ENCODE results near the gene ZNF821. TPM values are rescaled to one million over a fixed set of nuclear protein-coding genes. Genes with fewer than 3 reads are reported as not detected.
A peak's percentile ranks its signal among the peaks of the same experiment; 100 is the strongest.

The ZNF821 gene
- total RNA-seq, 1 donor from 2014 or later: 13.7 TPM

DNA sequence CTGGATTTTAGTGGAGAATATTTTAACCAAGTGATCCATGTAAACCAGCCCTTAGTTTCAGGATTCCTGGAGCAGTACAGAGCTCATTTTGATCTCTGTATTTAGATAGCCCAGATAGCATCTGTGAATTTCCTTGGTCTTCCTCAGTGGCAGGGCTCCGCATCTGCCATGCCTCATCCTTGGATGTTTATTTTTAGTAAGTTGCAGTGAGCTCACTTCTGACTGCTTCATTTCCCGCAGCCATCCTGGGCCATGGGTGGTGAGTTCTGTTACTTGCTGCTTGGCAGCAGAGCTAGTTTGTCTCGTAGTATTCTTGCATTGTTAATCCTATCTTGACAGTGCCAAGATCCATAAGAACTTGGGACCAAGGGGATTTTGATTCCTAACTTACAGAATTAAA, 45.1 kb upstream of the ZNF821 start:
- no peak for TF ChIP-seq CTCF (IDR thresholded peaks at IDR 0.05; ENCODE audit: insufficient read depth, low read length, poor library complexity, severe bottlenecking)
- DNase-seq (ENCODE audit: low read depth): peak; percentile 12

GRCh38 chr16:71927787-71928186, 43.8 kb upstream of the ZNF821 start:
- no peak for DNase-seq (ENCODE audit: low read depth)
- Histone ChIP-seq H3K36me3 (ENCODE audit: control insufficient read depth, insufficient read depth, low read length) (peaks cover 3% of the 10 kb centered on the region), H3K27me3 (ENCODE audit: control insufficient read depth, insufficient read depth, low read length) (no peaks in the 10 kb centered on the region), H3K4me3 (ENCODE audit: low read depth, low read length) (no peak overlapping the region)
- TF ChIP-seq CTCF (IDR thresholded peaks at IDR 0.05; ENCODE audit: insufficient read depth, low read length, poor library complexity, severe bottlenecking): no peak

More for the DNA sequence above, 45.1 kb upstream of the ZNF821 start:
- Histone ChIP-seq H3K36me3 (ENCODE audit: control insufficient read depth, insufficient read depth, low read length) (peaks cover 3% of the 10 kb centered on the region), H3K27me3 (ENCODE audit: control insufficient read depth, insufficient read depth, low read length) (no peaks in the 10 kb centered on the region), H3K4me3 (ENCODE audit: low read depth, low read length) (no peak overlapping the region)

GRCh38 chr16:71927383-71927782, 43.4 kb upstream of the ZNF821 start:
- TF ChIP-seq CTCF (IDR thresholded peaks at IDR 0.05; ENCODE audit: insufficient read depth, low read length, poor library complexity, severe bottlenecking): no peak
- Histone ChIP-seq H3K4me3 (ENCODE audit: low read depth, low read length) (no peak overlapping the region), H3K36me3 (ENCODE audit: control insufficient read depth, insufficient read depth, low read length) (peaks cover 3% of the 10 kb centered on the region), H3K27me3 (ENCODE audit: control insufficient read depth, insufficient read depth, low read length) (no peaks in the 10 kb centered on the region)
- DNase-seq (ENCODE audit: low read depth): peak; percentile 67

GRCh38 chr16:71924710-71925109, 40.7 kb upstream of the ZNF821 start:
- TF ChIP-seq CTCF (IDR thresholded peaks at IDR 0.05; ENCODE audit: insufficient read depth, low read length, poor library complexity, severe bottlenecking): no peak
- DNase-seq (ENCODE audit: low read depth): no peak
- Histone ChIP-seq H3K4me3 (ENCODE audit: low read depth, low read length) (no peak overlapping the region), H3K27me3 (ENCODE audit: control insufficient read depth, insufficient read depth, low read length) (no peaks in the 10 kb centered on the region), H3K36me3 (ENCODE audit: control insufficient read depth, insufficient read depth, low read length) (peaks cover 5% of the 10 kb centered on the region)

GRCh38 chr16:71923941-71924690, 40.1 kb upstream of the ZNF821 start:
- H3K36me3 ChIP-seq (ENCODE audit: control insufficient read depth, insufficient read depth, low read length): peaks cover 8% of the 10 kb centered on the region
- H3K4me3 ChIP-seq (ENCODE audit: low read depth, low read length): no peak overlapping the region
- DNase-seq (ENCODE audit: low read depth): no peak
- TF ChIP-seq CTCF (IDR thresholded peaks at IDR 0.05; ENCODE audit: insufficient read depth, low read length, poor library complexity, severe bottlenecking): no peak
- no peaks in the 10 kb centered on the region for H3K27me3 ChIP-seq (ENCODE audit: control insufficient read depth, insufficient read depth, low read length)

GRCh38 chr16:71920658-71921057, 36.7 kb upstream of the ZNF821 start:
- no peaks in the 10 kb centered on the region for H3K27me3 ChIP-seq (ENCODE audit: control insufficient read depth, insufficient read depth, low read length)
- no peak for DNase-seq (ENCODE audit: low read depth)
- H3K4me3 ChIP-seq (ENCODE audit: low read depth, low read length): no peak overlapping the region
- no peak for TF ChIP-seq CTCF (IDR thresholded peaks at IDR 0.05; ENCODE audit: insufficient read depth, low read length, poor library complexity, severe bottlenecking)
- peaks cover 6% of the 10 kb centered on the region for H3K36me3 ChIP-seq (ENCODE audit: control insufficient read depth, insufficient read depth, low read length)

Data from kidney epithelial cell (primary cell).